OCI-LY7 (cell line): ENCODE measurements around the gene CHD1. TPM values are rescaled to one million over a fixed set of nuclear protein-coding genes. Genes with fewer than 3 reads are reported as not detected.

Experiments used
- BruUV-seq: library from RNA; stranded (reverse); fragments of 400-500 nt; replicated peaks from 2 replicates; lab custom pipeline; 2021; lab: Mats Ljungman, UMichigan
- CTCF ChIA-PET: fragments of 300-600 bp; sonication (Branson Sonifier 250); formaldehyde crosslinking; loops from one replicate; lab custom pipeline; 2022; ENCODE audit warnings: antibody characterized with exemption; ENCODE audit not compliant: unreplicated experiment; lab: Charles Lee
- POLR2A ChIA-PET: fragments of 300-600 bp; sonication (Branson Sonifier 250); formaldehyde crosslinking; loops from one replicate; lab custom pipeline; 2022; ENCODE audit warnings: antibody characterized with exemption; lab: Charles Lee
- DNase-seq: peaks from one replicate; pipeline ENCODE4 v3.0.0-alpha.2; 2015; ENCODE audit warnings: low spot score
- H2AFZ ChIP-seq: fragments of 200-600 bp; sonication (generic), shearing (Covaris generic); 2 replicates; pipeline ENCODE4 v1.6.1; 2014; ENCODE audit warnings: mild to moderate bottlenecking, antibody characterized with exemption, low read length, moderate library complexity
- H3K27ac ChIP-seq: fragments of 200-600 bp; sonication (generic); 2 replicates; pipeline ENCODE4 v1.5.1; 2014; ENCODE audit warnings: mixed run types, low read depth, mild to moderate bottlenecking, moderate library complexity, low read length, inconsistent platforms; ENCODE audit not compliant: poor library complexity, severe bottlenecking
- H3K36me3 ChIP-seq: fragments of 200-600 bp; sonication (generic); 2 replicates; pipeline ENCODE4 v1.6.1; 2014; ENCODE audit warnings: mild to moderate bottlenecking, antibody characterized with exemption, low read length, moderate library complexity, mixed read lengths; ENCODE audit not compliant: insufficient read depth
- H3K4me1 ChIP-seq: fragments of 200-600 bp; sonication (generic); 2 replicates; pipeline ENCODE4 v1.5.1; 2014; ENCODE audit warnings: mild to moderate bottlenecking, low read length; ENCODE audit not compliant: insufficient read depth, poor library complexity, severe bottlenecking
- H3K4me2 ChIP-seq: fragments of 200-600 bp; sonication (generic); 2 replicates; pipeline ENCODE4 v1.6.1; 2014; ENCODE audit warnings: mild to moderate bottlenecking, low read length
- H3K4me3 ChIP-seq: fragments of 200-600 bp; sonication (generic); 2 replicates; pipeline ENCODE4 v1.5.1; 2014; ENCODE audit warnings: mild to moderate bottlenecking, low read depth, low read length; ENCODE audit not compliant: poor library complexity, severe bottlenecking
- H3K79me2 ChIP-seq: fragments of 200-600 bp; sonication (generic); 2 replicates; pipeline ENCODE4 v1.6.1; 2016; ENCODE audit warnings: low read depth, mild to moderate bottlenecking, low read length, moderate library complexity, mixed read lengths; ENCODE audit not compliant: insufficient read depth
- H3K9me2 ChIP-seq: fragments of 200-600 bp; sonication (generic); 2 replicates; pipeline ENCODE4 v1.6.1; 2016; ENCODE audit warnings: mild to moderate bottlenecking, low read length, mixed read lengths; ENCODE audit not compliant: insufficient read depth
- H3K9me3 ChIP-seq: fragments of 200-600 bp; sonication (generic); 2 replicates; pipeline ENCODE4 v1.6.1; 2014; ENCODE audit warnings: mild to moderate bottlenecking, mixed run types, low read length, mixed read lengths
- H4K20me1 ChIP-seq: fragments of 200-600 bp; sonication (generic); 2 replicates; pipeline ENCODE4 v1.6.1; 2014; ENCODE audit warnings: mild to moderate bottlenecking, antibody characterized with exemption, low read length, moderate library complexity, mixed read lengths; ENCODE audit not compliant: insufficient read depth
- EZH2phosphoT487 ChIP-seq: fragments of 200-600 bp; sonication (generic); IDR thresholded peaks from 2 replicates; pipeline ENCODE4 v1.6.1; 2018; ENCODE audit warnings: low read depth, borderline replicate concordance, mild to moderate bottlenecking, mixed run types, antibody characterized with exemption, low read length, moderate library complexity, mixed read lengths
- intact Hi-C: fragments of 100-400 bp; cut with micrococcal nuclease; formaldehyde crosslinking; loops from one replicate; pipeline ENCODE4 v1.10.0; 2022; ENCODE audit not compliant: unreplicated experiment
- total RNA-seq, 2 experiments: library from RNA; depleted of rRNA in 1 of 2; stranded (reverse); fragments of >200 nt in 1 of 2; shearing (Covaris generic) in 1 of 2; gene quantifications; 2 replicates each; pipeline ENCODE4 v1.2.3, GENCODE V29; 2014 to 2022
- TF ChIP-seq, protein P1 (sequence below): fragments of 200-600 bp; sonication (generic); conservative IDR thresholded peaks from 2 replicates; pipeline ENCODE4 v1.5.1; 2014; ENCODE audit warnings: mild to moderate bottlenecking, antibody characterized with exemption, low read length, moderate library complexity, mixed read lengths

Gene CHD1
- total RNA-seq, 2 experiments from 2014 or later, result 8.3 to 10.3 TPM

DNA sequence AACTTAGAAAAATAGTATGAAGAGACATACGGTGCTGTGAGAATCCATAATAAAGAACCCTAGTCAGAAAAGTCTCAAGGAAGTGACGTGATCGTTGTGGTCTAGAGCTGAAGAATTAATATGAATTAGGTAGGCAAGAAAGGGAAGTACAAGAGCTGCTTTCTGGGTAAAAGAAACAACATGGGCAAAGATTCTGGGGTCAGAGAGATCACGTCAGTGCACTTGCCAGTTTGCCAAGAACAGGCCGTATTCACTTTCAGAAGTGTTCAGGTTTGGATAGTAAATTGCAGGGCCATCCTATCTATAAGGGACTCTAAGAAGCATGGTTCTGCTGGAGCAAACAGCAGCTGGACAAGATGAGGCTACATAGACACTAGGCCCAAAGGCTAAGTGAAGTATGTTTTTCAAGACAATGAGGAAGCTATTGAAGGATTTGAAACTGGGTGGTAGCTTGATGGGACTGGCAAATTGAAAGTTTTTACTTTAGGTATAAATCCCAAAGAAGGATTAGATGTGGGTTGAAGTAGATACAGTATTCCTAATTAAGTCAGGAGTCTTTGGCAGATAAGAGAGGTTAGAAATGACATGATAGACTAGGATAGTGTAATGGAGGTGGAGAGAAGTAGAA is 4.8 kb upstream of the CHD1 start:
- peak; percentile 1 for DNase-seq
- Histone ChIP-seq H3K36me3 (no peaks in the 10 kb centered on the region), H3K27ac (no peak overlapping the region), H3K9me2 (no peaks in the 10 kb centered on the region), H2AFZ (no peak overlapping the region), H3K4me2 (no peak overlapping the region), H4K20me1 (peaks cover 19% of the 10 kb centered on the region; the same call in 1 of the 2 replicates), H3K9me3 (no peaks in the 10 kb centered on the region), H3K4me3 (no peak overlapping the region), H3K4me1 (peaks cover 4% of the 10 kb centered on the region), H3K79me2 (no peaks in the 10 kb centered on the region)
- TF ChIP-seq EZH2phosphoT487, result no peak
- TF ChIP-seq, protein P1, sequence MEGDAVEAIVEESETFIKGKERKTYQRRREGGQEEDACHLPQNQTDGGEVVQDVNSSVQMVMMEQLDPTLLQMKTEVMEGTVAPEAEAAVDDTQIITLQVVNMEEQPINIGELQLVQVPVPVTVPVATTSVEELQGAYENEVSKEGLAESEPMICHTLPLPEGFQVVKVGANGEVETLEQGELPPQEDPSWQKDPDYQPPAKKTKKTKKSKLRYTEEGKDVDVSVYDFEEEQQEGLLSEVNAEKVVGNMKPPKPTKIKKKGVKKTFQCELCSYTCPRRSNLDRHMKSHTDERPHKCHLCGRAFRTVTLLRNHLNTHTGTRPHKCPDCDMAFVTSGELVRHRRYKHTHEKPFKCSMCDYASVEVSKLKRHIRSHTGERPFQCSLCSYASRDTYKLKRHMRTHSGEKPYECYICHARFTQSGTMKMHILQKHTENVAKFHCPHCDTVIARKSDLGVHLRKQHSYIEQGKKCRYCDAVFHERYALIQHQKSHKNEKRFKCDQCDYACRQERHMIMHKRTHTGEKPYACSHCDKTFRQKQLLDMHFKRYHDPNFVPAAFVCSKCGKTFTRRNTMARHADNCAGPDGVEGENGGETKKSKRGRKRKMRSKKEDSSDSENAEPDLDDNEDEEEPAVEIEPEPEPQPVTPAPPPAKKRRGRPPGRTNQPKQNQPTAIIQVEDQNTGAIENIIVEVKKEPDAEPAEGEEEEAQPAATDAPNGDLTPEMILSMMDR, result no peak
- intact Hi-C loops, result no loop called here
- CTCF ChIA-PET, result no interaction called here
- no TSS peak for BruUV-seq
- POLR2A ChIA-PET, result interaction anchor here (0.6 to 1.8 kb wide), 2 partner anchors 21 to 113 kb away, joined by 4 to 5 read pairs; no protein-coding TSS in a partner anchor

DNA sequence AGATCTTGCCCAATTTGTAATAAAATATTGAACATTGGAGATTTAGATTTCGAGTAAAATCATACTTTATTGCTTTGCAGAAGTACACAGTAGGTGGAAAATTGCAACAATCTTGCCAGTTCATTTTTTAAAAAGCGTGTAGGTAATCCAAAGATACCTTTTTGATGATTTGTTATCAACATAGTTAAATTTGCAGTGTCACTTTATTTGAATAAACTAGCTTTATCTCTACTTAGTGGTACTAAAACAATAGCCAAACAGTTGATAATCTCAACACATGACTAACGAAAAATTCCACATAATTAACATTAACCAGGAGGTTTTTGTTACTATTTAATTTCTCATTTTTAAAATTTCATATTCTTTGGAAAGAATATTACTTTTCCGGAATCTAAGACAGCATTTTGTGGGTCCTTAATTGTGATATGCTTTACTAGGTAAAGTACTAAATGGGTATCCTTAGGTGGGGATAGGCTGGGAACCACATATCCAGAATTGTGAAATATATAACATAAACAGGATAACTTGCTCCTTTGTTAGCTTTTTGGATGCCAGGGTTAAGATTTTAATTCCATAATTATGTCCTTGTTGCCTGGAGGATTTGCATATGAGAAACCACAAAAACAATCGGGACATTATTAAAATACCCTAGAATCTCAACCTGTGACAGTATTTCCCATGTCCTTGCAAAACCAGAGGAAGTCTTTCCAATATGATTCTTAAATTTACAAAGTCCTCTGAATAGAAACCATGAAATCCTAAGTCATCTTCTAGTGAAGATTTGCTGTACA is 2.4 kb upstream of the CHD1 start:
- Histone ChIP-seq H2AFZ (no peak overlapping the region), H3K27ac (no peak overlapping the region), H3K9me2 (no peaks in the 10 kb centered on the region), H3K4me1 (peaks cover 4% of the 10 kb centered on the region), H4K20me1 (peaks cover 28% of the 10 kb centered on the region), H3K79me2 (no peaks in the 10 kb centered on the region), H3K4me3 (no peak overlapping the region), H3K9me3 (no peaks in the 10 kb centered on the region), H3K4me2 (no peak overlapping the region), H3K36me3 (no peaks in the 10 kb centered on the region)
- ChIA-PET CTCF (no interaction called here), POLR2A (no interaction called here)
- no peak for DNase-seq
- TF ChIP-seq, protein P1, result no peak
- TF ChIP-seq EZH2phosphoT487, result no peak
- intact Hi-C loops, result no loop called here
- no TSS peak for BruUV-seq
